GM20000 (cell line): Measurements from ENCODE around the gene SLC17A5.
"Not testable (repeated sequence)": the region's sequence is repeated elsewhere in the genome, so short reads cannot be mapped to it uniquely, and the experiment has no call there.

ENCODE experiments used
- DNase-seq: peaks from one replicate; pipeline ENCODE4 v3.0.0; 2012; ENCODE audit warnings: low spot score
- TF ChIP-seq, protein P1 (sequence below): IDR thresholded peaks from 2 replicates; pipeline ENCODE4 v1.5.1; 2012; ENCODE audit warnings: mild to moderate bottlenecking, control low read depth; ENCODE audit errors: extremely low read depth, missing control alignments

SLC17A5 gene

DNA sequence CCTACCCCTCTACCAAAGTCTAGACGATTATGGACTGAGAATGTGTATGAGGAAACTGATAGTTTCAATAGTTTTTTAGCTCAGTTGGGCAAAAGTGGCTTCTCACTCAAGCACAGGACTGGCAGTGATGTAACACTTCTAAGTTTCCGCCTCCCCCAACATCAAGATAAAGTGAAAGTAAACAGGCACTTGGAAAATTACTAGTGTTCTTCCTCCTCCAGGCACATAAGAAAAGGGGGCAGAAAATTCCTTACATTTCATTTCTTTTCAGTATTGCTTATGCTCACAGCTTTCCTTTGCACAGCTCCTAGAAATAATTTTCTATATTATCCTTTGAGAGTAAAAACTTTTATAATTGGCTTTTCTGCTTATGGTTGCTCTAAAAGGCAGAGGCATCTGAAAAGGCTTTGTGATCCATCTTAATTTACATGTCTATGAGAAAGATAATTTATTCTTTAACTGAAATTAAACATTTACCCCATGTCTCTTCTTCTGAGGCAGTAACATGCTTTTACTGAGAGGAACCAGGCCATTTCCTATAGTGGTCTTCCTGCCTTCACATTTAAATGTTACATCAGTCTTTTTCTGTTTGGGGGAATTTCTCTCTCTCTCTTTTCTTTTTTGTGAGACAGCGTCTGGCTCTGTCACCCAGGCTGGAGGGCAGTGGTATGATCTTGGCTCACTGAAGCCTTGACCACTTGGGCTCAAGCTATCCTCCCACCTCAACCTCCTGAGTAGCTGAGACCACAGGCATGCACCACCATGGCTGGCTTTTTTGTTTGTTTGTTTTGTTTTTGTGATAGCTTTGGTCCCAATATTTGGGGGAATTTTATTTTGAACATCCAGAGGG is 68.0 kb downstream of the SLC17A5 start:
- TF ChIP-seq, protein P1, sequence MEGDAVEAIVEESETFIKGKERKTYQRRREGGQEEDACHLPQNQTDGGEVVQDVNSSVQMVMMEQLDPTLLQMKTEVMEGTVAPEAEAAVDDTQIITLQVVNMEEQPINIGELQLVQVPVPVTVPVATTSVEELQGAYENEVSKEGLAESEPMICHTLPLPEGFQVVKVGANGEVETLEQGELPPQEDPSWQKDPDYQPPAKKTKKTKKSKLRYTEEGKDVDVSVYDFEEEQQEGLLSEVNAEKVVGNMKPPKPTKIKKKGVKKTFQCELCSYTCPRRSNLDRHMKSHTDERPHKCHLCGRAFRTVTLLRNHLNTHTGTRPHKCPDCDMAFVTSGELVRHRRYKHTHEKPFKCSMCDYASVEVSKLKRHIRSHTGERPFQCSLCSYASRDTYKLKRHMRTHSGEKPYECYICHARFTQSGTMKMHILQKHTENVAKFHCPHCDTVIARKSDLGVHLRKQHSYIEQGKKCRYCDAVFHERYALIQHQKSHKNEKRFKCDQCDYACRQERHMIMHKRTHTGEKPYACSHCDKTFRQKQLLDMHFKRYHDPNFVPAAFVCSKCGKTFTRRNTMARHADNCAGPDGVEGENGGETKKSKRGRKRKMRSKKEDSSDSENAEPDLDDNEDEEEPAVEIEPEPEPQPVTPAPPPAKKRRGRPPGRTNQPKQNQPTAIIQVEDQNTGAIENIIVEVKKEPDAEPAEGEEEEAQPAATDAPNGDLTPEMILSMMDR, result no peak
- peak; percentile 63 for DNase-seq

DNA sequence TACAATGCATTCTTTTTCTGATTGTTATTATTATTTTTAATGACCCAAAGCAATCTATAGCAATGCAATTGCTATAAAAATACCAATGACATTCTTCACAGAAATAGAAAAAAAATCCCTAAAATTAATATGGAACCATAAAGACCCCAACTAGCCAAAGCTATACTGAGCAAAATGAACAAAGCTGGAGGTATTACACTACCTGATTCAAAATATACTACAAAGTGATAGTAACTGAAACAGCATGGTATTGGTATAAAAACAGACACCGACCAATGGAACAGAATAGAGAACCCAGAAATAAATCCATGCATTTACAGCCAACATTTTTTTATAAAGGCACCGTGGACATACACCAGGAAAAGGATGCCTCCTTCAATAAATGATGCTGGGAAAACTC is 72.5 kb downstream of the SLC17A5 start:
- TF ChIP-seq, protein P1, result no peak
- no peak for DNase-seq

DNA sequence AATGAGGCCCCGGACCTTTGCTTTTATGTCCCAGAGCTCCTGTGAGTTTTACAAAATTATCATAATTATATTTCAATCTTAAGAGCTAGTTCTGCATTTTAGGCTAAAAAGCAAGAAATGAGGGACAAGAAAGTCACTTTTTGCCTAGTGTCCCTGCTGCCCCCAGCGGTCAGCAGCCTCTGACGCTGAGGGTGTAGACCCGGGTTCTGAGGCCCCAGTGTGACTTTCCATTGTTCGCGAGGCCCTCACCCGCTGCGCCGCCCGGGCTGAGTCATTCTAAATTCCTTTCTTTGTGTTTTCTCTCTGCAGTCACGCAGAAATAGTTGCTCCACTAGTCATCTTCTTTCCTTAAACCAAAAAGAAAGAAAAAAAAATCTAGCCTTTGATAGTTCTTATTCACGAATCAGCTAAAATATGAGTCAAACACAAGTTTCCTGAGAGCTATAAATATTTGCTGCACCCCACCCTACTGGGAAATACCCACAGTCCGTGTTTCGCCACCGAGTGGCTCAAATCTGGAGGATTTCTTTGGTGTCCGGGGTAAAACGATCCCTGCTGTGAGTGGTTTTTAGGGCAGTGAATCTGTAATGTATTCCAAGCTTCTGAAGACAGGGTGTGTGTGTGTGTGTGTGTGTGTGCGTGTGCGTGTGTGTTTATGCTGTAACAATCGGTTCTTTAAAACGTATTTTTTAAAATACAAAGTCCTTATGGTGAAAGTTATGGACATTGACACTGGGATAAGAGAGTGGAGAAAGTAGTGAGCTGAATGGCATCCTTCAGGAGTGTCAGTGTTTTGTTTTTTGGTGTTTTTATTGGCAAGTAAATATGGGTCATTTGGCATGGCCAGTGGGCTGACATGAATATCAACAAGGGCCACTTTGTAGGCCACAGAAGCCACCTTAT is 73.3 kb downstream of the SLC17A5 start:
- TF ChIP-seq, protein P1, result peak; percentile 44
- DNase-seq, result peak; percentile 70

DNA sequence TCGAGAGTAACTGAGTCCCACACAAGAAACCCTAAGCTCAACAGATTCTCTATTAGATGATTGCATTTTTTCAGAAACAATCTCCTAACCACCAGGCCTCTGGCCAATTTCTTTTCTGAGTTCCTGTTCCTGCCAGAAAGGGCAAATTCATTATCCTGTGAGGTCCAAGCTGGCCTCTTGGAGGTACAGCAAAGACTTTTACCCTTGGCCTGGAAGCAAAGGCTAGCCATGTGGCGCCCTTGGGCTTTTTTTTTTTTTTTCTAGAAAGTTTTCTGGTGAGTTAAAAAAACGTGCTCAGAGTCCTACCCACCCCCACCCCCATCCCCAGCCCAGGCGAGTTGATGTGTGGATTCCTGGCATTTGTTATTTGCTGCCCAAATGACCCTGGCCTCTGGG is 73.9 kb downstream of the SLC17A5 start:
- no peak for DNase-seq

DNA sequence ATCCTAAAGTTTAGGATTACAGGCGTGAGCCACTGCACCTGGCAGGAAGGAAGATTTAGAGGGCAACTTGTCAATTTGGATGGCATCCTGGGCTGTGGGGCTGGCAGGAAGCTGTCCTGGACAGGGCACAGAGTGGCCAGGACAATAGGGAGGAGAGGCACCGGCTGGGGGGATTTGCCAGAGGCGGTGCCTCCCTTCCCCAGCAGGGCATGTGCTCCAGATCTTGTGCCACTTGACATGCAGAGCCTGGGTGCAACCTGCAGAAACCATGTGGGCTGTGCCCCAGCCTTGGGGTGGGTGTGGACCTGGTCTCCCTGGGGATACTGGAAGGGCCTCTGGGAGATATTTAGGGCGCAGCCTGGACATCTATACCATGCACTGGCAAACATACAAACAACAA is 74.4 kb downstream of the SLC17A5 start:
- no peak for DNase-seq
- TF ChIP-seq, protein P1, result no peak

More for the DNA sequence above, 73.9 kb downstream of the SLC17A5 start:
- TF ChIP-seq, protein P1, result no peak

DNA sequence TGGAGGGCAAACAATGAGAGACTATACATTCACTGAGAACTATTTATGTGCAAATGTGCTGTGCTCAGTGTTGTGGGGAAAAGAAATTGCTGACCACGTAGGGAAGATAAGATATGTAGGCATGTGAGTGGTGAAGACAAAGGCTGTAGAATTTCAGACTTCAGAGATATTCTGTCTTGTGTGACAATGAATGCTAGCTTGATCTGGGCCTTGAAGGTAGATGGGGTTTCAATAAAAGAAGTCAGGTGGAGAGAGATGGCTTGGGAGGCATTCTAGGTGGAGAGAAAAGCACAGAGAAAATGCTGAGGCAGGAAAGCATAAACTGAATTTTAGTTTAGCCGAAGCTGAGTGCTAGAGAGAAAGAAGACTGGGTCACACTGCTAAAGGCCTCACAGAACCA is 76.1 kb downstream of the SLC17A5 start:
- no peak for DNase-seq

DNA sequence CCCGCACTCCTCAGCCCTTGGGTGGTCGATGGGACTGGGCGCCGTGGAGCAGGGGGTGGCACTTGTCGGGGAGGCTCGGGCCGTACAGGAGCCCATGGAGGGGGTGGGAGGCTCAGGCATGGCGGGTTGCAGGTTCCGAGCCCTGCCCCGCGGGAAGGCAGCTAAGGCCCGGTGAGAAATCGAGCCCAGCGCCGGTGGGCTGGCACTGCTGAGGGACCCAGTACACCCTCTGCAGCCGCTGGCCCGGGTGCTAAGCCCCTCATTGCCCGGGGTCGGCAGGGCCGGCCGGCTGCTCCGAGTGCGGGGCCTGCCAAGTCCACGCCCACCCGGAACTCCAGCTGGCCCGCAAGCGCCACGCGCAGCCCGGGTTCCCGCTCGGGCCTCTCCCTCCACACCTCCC is 81.3 kb downstream of the SLC17A5 start:
- DNase-seq, result not testable (repeated sequence)

More for the DNA sequence above, 76.1 kb downstream of the SLC17A5 start:
- TF ChIP-seq, protein P1, result no peak

DNA sequence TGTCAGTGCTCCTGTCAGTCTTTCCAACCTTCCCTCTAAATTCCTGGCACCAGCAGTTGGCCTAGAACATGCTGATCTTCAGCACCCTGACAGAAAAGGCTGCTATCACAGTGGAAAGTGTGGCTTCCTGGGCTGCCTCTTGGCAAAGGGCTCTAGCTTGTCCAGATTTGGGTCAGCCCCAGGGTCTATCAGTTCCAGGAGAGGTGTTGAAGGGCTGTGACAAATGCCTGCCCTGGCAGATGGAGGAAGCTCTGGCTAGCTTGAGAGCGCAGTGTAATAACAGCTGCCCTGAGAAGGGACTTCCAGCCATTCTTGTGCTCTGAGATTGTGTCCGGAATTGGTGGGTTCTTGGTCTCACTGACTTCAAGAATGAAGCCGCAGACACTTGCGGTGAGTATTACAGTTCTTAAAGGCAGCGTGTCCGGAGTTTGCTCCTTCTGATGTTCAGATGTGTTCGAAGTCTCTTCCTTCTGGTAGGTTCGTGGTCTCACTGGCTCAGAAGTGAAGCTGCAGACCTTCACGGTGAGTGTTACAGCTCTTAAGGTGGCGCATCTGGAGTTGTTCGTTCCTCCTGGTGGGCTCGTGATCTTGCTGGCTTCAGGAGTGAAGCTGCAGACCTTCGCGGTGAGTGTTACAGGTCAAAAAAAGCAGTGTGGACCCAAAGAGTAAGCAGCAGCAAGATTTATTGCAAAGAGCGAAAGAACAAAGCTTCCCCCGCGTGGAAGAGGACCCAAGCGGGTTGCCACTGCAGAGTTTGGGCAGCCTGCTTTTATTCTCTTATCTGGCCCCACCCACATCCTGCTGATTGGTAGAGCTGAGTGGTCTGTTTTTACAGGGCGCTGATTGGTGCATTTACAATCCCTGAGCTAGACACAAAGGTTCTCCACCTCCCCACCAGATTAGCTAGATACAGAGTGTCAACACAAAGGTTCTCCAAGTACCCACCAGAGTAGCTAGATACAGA is 82.3 kb downstream of the SLC17A5 start:
- DNase-seq, result not testable (repeated sequence)
